GM21723 (cell line): Measurements from ENCODE around the gene LRRC72.
"Not testable (repeated sequence)": the region's sequence is repeated elsewhere in the genome, so short reads cannot be mapped to it uniquely, and the experiment has no call there.

Experiments
- ATAC-seq: cut with Tn5 transposase; IDR thresholded peaks from one replicate; pipeline ENCODE4 v1.9.1; 2021; ENCODE audit warnings: mild to moderate bottlenecking, moderate library complexity; ENCODE audit not compliant: unreplicated experiment

Gene LRRC72

DNA sequence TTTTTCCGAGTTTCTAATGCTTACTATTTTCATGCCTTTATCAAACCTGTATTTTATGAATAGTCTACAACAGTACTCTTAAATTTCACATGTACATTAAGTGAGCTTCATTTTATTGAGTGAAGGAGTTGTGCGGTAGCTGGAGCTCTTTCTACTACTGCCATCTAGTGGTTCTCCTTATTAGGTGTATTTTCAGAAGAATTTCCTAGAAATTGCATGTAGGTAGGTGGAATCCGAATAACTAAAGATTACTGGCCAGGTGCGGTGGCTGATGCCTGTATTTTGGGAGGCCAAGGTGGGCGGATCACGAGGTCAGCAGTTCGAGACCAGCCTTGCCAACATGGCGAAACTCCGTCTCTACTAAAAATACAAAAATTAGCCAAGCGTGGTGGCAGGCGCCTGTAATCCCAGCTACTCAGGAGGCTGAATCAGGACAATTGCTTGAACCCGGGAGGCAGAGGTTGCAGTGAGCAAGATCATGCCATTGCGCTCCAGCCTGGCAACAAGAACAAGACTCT is 38.3 kb downstream of the LRRC72 start:
- ATAC-seq = peak; percentile 73

DNA sequence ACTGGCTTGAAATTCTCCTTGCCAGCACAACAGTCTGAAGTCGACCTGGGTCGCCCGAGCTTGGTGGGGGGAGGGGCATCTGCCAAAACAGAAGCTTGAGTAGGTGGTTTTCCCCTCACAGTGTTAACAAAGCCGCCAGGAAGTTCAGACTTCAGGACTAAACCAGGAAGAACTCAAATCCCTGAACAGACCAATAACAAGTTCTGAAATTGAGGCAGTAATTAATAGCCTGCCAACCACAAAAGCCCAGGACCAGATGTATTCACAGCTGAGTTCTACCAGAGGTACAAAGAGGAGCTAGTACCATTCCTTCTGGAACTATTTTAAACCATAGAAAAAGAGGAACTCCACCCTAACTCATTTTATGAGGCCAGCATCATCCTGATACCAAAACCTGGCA is 45.3 kb downstream of the LRRC72 start:
- no peak for ATAC-seq

DNA sequence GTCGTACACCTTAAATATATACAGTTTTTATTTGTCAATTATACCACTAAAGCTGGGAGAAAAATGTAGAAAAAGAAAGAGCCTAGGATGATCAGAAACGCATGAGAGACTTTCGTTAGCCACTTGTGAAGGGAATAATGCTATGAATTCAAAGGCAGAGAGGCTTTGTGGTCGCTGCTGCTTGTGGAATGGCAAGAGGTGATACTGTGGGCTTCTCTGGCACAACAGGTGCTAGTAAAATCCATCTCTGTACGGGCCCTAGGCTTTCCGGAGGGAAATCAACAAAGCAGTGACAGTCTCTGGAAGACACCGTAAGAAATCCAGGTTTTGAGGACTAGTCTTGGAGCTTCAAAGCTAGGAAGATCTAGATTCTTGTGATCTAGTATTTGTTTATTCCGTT is 52.6 kb downstream of the LRRC72 start:
- no peak for ATAC-seq

DNA sequence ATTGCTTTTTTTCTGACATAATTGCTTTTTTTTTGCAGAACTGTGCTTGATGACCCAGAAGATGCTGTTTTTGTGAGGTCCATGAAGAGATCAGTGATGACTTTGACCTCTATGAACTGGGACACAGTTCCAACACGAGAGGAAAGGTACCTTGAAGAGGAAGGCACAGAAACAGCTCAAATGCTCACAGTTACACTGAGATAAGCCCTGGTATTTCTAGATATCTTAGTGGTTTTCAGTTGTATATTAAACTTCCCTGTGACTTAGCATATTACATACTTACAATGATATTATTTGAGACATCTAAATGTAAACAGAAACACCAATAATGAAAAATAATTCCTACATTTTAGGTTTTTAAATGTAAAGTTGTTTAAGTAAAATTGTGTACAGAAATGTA is 54.7 kb downstream of the LRRC72 start:
- ATAC-seq = no peak

DNA sequence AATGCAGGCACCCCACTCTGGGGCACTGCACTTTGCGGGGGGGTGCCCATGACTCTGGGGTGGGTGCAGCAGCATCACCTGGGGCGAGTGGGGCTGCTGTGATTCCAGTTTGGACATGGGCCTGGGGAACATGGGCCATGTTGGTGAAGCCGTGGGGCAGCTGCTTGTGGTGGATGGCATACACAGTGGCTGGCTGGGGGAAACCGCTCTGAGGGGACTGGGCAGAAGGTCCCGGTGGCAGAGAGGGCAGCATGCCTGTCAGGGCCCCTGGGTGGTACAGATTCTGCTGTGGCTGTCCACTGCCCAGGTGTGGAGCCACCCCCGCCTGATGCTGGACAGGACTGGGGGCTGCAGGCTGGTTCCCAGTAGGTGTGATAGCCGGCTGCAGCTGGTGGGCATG is 57.2 kb downstream of the LRRC72 start:
- no peak for ATAC-seq

DNA sequence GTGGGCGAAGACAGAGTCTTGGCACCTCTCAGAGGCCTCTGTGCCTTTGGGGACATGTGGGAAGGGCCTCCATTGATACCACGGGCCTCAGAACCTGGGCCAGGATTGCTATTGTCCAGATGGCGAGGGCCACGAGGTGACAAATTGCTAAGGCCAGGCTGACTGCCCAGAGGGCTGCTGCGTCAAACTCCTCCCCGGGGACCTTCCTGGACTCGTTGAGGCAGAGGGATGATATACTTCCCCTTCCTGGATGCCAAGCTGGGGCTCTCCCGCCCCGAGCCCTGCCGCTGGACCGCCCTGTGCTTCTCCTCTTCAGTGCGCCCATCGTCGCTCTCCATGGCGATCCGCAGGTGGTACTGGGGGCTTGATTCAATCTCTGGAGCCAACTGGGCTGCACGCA is 58.9 kb downstream of the LRRC72 start:
- no peak for ATAC-seq

DNA sequence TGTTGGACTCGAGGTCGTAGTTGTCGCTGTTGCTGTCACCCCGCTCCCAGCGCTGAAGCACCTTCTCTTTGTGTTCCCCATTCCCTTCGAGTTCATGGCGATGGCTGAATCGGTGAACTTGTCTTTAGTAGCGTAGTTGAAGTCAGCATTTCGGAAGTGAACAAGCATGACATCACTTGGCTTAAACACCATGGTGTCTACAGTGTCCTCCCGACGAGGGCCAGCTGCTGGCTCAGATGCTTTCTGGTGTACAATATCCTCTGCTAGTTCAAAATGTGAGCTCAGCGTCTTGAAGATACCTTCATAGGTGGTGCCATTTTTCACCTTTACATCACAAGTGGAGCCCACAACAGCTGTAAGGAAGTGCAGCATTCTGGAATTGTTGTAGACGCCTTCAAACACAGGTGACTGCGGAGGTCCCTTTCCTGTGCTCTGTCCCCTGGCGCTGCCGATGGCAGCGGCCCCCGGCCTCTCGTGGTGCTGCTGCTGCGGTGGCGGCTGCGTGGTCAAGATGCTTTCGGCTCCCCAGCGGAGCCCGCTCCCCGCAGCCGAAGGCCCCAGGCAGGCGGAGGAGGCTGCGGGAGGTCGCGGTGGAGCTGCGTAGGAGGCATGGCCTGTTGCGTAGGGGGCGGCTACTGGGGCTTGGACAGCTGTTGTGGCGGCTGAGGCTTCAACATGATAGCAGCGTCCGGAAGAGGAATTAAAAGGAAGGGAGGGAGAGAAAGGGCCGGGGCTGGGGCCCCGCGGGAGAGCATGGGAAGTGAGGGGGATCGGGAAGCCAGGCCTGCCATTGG is 59.7 kb downstream of the LRRC72 start:
- no peak for ATAC-seq

DNA sequence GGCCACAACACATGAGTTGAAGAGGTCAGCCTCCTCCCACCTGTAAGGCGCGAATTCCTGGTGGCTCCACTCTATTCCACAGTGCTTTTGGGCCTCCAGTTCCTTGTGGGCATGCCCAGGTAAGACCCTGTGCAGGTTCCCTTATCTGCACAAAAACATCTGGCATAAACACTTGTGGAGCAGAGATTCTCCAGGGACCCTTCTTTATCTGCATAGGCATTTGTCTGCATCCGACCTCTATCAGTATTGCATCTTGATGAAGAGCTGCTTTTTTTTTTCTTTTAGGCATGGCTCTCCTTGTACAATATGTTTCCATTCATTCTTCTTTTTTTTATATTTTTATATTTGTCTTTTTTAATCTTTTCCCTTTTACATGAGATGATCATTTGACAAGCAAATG is 60.5 kb downstream of the LRRC72 start:
- no peak for ATAC-seq

DNA sequence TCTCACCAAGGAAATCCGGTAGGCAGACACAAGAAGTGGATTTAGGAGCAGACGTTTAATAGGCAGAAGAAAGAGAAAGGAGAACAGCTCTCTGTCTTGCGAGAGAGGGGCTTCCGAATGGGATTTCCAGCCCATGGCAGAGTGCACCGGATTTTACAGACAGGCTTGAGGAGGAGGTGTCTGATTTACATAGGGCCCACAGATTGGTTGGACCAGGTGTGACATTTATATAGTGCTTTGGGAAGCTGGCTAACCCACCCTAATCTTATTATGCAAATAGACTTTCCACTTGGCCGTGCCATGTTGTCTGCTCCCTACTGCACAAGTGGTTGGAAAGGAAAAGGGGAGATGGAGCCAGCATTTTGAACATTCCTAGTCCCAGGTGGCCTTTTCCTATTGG is 61.2 kb downstream of the LRRC72 start:
- no peak for ATAC-seq

DNA sequence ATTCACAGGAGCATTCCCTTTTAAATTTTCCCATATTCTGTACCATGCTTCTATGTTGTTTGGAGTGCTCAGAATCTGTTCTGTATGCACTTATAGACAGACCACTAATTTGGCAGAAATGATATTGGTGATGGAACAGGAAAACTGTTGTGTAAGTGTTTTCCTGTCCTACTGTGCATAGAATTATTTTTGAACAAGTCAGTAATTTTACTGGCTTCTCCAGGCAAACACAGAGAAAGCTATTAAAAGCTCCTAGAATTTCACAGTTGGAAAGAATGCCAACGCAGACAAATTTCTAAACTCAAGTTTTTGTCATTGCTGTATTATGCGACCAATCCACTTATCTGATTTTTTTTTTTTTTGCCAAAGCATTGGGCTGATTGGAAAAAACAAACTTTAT is 63.3 kb downstream of the LRRC72 start:
- no peak for ATAC-seq

DNA sequence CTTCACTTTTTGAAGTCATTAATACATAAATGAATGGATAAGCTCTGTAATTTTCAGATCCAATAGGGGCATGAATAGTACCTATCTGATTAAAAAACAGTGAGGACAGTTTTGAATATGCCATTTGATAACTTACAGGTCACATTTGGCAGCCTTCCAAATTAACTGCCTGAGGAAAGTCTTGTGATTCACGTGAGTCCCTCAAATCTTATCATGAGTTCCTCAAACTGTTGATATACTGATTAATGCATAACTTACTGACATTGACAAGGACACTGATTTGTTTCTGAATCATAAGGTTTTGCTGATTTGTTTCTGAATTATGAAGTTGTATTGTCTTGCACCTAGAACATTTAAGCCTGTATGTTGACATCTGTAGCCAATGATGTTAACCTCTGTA is 63.8 kb downstream of the LRRC72 start:
- no peak for ATAC-seq

DNA sequence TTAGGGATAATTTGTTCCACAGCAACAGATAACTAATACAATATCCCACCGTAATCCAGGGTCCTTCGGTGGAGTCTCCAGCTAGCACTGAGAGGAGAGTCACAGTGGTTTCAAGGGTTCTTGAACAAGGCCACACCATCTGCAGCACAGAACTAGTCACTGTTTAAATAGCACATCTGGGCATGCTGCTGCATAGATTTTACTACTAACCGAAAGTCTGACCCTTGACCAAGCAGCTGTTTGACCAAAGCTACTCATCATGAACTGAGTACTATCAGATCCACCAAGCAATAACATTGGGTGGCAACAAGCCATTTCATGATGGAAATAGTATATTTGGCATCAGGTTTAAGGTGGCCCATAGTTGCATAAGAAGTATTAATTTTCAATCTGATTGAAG is 65.8 kb downstream of the LRRC72 start:
- no peak for ATAC-seq

DNA sequence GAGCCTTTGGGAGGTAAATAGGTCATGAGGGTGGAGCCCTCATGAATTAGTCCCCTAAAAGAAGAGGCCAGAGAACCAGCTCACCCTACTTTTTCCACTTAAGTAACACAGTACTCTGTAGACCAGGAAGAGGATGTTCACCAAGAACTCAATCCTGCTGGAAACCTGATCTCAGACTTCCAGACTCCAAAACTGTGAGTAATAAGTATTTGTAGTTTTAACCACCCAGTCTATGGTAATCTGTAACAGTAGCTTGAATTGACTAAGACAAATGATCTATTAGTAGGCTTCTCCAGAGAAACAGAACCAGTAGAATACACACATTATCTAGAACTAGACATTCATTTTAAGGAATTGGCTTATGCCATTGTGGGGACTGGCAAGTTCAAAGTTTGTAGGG is 67.4 kb downstream of the LRRC72 start:
- no peak for ATAC-seq

DNA sequence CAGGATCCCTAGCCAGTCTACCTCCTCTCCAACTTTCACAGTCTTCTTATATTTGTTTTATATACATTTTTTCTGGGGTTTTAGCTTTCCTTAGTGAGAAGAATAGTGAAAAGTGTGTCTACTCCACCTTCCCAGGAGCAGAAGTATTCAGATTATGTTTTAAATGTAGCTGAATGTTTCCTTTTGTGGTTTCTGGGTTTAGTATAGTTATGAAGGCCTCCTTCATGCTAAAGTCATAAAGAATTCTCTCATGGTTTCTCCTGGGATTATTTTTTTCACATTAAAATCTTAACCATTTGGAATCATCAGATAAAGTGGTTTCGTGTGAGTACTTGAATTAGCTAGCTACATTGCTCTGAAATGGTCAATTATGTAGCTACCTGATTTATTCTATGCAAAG is 68.1 kb downstream of the LRRC72 start:
- no peak for ATAC-seq

DNA sequence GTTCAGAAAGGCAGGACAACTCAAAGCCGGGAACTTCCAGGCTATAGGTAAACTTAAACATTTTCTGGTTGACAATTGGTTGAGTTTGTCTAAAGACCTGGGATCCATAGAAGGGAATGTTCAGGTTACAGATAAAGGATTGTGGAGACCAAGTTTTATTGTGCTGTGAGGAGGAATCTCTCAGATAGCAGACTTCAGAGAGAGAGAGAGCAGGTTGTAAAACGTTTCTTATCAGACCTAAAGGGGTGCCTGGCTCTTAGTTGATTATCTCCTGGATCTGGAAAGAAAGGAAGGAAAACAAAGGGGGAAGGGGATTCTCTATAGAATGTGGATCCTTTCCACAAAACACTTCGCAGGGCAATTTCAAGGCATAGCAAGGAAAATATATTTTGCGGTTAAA is 69.0 kb downstream of the LRRC72 start:
- not testable (repeated sequence) for ATAC-seq

DNA sequence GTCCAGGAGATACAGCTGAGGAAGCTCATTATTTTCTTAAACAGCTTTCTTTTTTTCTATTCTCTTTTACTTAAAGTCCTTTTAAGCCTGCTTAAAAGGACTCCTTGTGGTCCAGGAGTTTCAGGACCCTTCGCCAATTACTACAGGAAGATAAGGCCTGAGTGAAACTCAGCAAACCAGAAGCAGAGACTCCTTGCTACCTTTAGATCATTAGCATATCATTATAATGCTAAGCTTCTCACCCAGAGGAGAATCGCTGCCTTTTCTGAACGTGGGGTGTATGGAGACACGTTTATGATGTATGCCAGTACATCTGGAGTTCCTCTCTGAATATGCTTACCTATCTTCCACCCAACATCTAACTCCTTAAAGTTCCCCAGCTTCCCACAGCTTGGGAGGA is 71.4 kb downstream of the LRRC72 start:
- no peak for ATAC-seq

DNA sequence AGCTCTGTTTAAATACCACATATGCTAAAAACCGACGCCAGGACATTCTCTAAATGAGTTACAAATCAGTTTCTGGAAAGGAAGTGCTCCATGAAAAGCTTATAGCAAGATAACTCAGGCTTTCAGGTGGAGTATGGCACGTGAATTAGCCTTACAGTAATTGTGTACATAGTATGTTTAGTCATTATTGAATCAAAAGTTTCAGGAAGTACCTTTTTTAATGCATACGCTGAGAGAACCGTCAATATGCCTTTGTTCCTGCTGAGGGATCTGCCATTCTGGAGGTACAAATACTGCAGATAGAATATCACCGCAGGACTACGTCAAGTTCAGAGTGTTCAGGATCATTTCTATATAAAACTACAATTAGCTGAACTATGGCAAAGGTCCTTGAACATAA is 73.2 kb downstream of the LRRC72 start:
- ATAC-seq = no peak

DNA sequence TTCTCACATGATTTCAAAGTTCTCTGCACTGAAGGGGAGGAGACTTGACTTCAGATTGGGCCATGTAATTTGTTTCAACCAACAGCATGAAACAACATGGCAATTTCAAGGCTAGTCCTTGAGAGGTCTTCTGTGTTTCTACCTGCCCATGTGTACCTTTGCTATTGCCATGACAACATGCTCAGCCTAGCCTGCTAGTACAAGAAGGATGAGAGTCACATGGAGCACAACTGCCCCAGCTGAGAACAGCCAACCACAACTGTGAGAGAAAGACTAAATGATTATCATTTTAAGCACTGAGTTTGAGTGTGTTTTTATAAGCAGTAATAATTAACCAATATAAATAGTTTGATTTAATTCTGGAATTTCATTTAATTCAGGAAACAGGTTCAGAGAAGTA is 77.0 kb downstream of the LRRC72 start:
- no peak for ATAC-seq

DNA sequence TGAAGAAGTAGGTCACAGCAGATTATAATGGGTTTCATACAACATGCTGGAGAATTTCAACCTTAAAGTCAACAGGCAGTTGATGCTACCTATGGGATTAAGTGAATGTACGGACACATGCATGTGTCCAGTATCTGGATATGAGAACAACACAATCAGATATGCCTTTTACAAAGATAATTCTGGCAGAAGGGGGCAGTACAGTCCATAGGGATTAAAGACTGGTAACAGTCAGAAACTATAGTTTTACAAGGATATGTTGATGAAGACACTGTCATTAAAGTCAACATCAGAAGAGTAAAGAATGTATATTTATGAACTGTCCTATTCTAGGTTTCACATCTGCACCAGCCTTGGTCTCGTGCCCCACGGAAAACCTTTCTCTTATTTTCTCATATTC is 77.4 kb downstream of the LRRC72 start:
- no peak for ATAC-seq

DNA sequence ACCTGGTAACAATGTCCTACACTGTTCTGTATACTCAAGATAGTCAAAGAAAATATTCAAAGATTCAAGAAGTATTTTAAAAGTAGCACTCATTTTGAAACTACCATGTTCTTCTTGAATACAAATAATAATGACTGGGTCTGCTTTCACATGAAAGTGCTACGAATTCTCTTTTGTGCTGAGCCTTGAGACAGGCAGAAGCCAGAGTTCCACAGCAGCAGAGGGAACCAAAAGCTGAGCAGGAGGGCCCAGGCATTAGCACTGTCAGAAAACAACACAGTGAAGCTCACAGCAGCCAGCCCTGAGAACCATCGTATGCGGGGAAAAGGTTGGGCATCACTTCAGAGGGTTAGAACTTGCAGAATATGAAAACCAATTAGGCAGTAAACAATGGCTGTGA is 80.1 kb downstream of the LRRC72 start:
- no peak for ATAC-seq

DNA sequence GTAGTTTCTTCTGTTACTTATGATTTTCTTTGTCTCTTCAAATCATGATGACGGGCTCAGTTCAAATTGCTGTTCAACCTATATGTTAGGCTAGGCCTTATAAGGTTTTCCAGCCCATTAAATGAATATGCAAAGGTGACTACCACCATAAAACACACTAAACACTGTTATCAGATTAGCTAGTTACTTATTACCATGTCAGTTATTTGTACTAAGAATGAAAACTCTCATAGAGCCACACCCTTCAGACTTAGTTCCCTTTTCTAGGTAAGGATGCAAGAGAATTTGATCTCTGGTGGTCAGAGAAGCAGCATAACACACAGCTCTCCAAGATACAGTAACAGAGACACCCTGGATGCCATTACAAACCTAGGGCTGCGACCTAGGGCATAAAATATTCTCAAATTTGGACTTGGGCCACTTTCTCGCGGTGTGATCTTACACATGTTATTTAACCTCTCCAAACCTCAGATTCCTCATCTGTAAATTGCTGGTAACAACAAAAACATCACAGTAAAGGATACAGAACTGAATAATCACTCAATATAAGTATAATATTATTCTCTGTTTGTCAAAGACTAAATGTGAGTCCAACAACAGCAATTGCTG is 83.3 kb downstream of the LRRC72 start:
- ATAC-seq = peak; percentile 75

DNA sequence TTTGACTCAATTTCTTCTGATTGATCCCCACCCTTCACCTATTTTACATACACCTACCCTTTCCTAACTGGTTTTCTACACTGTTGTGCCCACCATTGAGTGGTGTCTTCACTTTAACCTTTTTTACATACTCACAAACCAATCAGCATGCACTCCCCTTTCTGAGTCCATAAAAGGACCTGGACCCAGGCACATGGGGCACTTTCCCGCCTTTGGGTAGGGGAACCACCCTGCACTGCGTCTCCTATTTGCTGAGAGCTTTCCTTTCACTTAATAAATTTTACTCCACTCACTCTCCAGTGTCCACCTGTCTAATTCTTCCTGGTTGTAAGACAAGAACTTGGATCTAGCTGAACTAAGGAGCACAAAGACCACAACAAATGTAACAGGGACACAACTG is 85.1 kb downstream of the LRRC72 start:
- no peak for ATAC-seq

DNA sequence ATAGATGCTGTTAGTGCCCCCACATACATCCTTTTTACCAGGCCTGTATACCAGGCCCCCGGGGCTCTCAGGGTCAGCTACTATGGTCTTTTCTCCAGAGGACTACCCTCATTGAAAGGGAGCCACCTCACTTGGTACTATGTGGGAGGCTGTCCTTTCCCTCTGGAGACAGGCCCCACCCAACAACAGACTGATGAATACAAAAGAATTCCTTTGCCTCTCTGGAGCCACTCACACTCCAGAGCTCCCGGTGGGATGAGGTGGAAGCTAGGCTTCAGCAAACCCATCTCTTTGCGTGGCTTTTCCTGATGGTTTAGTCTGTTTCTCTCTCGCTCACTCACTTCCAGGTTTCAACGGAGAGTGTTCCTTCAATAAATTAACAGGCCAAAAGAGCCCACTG is 88.6 kb downstream of the LRRC72 start:
- ATAC-seq = no peak
